ENCODE measurements around the gene ITGB5.
"Not testable (repeated sequence)": the region's sequence is repeated elsewhere in the genome, so short reads cannot be mapped to it uniquely, and the experiment has no call there.

Gene ITGB5

DNA sequence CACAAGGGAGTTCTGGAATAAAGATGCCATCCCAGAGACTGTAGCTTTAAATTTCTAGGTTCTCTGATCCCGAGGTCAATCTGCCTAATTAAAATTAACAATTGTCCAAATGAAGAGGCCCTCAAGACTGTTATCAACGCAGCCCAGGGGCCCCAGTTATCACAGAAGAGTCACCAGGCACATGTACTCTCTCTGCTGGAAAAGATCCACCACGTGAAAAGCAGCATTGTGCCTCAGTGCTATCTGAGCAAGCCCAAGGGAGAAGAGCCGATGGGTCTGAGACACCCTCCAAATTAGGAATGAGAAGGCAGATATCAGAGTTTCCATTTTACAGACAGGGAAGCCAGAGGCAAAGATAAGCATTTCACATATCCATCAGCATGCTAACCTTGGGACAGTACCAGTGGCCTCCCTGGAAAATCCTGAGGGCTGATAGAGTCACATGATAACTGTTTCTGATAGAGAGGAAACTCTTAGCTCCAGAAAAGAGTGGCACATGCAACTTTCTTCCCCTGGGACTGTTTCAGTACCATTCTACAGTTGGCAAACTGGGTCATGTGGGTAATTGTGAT lies 55.5 kb downstream of the ITGB5 start:
- Histone ChIP-seq H3K27ac (peak overlapping the region; percentile 84 to 89), H3K4me3 (no peak overlapping the region)
- TF ChIP-seq, protein P1, sequence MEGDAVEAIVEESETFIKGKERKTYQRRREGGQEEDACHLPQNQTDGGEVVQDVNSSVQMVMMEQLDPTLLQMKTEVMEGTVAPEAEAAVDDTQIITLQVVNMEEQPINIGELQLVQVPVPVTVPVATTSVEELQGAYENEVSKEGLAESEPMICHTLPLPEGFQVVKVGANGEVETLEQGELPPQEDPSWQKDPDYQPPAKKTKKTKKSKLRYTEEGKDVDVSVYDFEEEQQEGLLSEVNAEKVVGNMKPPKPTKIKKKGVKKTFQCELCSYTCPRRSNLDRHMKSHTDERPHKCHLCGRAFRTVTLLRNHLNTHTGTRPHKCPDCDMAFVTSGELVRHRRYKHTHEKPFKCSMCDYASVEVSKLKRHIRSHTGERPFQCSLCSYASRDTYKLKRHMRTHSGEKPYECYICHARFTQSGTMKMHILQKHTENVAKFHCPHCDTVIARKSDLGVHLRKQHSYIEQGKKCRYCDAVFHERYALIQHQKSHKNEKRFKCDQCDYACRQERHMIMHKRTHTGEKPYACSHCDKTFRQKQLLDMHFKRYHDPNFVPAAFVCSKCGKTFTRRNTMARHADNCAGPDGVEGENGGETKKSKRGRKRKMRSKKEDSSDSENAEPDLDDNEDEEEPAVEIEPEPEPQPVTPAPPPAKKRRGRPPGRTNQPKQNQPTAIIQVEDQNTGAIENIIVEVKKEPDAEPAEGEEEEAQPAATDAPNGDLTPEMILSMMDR (IDR thresholded peaks at IDR 0.05), result no peak
- DNase-seq (ENCODE audit: low spot score), result no peak

DNA sequence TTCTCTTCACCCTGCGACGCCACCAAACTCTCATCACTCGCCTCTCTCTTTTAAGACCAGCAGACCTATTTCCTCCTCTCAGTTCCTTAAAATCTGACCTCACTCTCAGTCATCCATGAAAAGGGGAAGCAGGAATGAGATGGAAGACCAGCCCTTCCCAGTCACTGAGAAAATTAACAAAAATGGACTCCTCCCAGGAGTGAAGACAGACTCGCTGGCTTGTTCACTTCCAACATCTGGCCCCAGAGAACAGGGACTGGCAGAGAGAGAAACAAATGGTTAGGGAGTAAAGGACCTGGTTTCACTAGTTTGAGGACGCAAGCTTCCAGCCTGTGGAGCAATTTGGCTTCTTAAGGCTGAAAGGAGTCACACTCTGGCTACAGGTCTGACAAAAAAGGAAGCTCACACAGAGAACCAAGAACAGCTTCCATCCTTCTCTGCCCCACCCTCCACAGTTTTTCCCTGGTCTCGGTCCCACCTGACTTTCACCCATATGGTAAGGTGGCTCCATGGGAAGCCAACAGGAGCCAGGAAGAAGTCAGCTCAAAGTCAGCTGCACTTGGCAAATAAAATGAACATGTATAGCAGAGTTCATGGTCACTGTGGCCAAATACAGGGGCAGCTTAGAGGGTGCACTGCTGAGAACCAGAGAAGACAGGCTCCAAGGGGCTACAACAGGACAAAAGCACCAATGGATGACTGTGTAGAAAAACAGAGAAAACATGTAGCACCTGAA lies 57.2 kb downstream of the ITGB5 start:
- peak overlapping the region; percentile 84 to 89 for H3K27ac ChIP-seq
- no peak overlapping the region for H3K4me3 ChIP-seq
- TF ChIP-seq, protein P1 (IDR thresholded peaks at IDR 0.05), result no peak
- no peak for DNase-seq (ENCODE audit: low spot score)

DNA sequence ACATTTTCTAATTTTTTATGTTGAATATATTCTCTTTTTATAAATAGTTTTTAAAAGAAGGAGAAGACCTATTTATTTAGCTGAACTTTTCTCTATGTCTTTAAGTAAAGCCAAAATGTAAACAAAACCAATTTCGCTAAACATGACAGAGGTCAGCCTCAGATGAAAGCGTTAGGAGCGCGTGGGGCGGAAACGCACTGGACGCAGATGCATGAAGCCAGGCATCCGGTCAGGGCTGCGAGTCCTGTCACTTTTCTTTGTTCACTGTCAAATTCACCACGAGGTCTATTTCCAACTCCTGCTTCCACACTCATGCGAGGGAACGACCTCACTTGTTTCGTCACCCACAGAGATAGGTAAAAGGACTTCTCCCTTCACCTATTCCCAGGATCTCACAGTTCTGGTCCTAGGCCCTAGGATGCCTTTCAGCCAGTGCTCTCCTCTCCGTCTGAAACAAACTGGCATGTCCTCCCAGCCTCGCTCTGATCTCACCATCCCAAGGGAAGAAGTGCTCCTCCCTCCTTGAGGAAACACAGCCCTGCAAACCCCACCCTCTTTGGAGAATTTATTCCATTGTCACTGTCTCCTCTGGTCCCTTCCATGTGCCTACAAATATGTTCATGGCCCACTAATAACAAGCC lies 57.9 kb downstream of the ITGB5 start:
- Histone ChIP-seq H3K4me3 (no peak overlapping the region), H3K27ac (peak overlapping the region; percentile 84 to 89)
- TF ChIP-seq, protein P1 (IDR thresholded peaks at IDR 0.05), result no peak
- DNase-seq (ENCODE audit: low spot score), result no peak

DNA sequence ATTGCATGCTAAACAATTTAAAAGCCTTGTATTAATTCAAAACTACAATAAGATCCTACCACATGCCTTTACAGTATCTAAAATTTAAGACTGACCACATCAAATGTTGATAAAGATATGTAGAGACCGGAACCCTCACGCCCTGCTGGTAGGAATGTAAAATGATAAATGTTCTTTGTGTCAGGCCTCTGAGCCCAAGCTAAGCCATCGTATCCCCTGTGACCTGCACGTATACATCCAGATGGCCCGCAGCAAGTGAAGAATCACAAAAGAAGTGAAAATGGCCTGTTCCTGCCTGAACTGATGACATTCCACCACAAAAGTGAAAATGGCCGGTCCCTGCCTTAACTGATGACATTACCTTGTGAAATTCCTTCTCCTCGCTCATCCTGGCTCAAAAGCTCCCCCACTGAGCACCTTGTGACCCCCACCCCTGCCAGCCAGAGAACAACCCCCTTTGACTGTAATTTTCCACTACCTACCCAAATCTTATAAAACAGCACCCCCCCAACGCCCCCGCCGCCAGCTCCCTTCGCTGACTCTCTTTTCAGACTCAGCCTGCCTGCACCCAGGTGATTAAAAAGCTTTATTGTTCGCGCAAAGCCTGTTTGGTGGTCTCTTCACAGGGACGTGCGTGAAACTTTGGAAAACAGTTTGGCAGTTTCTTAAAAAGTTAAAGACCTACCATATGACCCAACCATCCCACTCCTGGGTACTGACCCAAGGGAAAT lies 59.5 kb downstream of the ITGB5 start:
- not testable (repeated sequence) for DNase-seq (ENCODE audit: low spot score); H3K4me3 ChIP-seq
- H3K27ac ChIP-seq, result peak overlapping the region; percentile 52 to 66

DNA sequence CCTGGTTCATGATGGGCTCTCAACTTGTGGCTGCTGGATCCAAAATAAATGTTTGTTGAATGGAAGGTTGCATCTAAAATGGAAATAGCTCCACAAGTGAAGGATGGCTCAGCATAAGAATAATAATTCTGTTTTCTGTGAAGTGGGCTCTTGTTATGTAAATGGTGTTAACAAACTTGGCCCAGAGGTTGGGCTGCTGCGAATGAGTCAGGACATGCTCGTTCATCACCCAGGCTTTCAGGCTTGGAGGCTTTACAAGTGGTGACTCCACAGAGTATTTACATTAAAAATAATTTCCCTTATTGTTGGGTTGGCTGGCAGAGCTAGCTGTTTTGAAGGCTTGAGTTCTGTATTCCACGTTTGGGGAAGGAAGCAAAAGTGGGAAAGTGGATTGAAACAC lies 60.5 kb downstream of the ITGB5 start:
- Histone ChIP-seq H3K27ac (peak overlapping the region; percentile 48 to 52), H3K4me3 (no peak overlapping the region)
- no peak for DNase-seq (ENCODE audit: low spot score)
- TF ChIP-seq, protein P1 (IDR thresholded peaks at IDR 0.05), result no peak

DNA sequence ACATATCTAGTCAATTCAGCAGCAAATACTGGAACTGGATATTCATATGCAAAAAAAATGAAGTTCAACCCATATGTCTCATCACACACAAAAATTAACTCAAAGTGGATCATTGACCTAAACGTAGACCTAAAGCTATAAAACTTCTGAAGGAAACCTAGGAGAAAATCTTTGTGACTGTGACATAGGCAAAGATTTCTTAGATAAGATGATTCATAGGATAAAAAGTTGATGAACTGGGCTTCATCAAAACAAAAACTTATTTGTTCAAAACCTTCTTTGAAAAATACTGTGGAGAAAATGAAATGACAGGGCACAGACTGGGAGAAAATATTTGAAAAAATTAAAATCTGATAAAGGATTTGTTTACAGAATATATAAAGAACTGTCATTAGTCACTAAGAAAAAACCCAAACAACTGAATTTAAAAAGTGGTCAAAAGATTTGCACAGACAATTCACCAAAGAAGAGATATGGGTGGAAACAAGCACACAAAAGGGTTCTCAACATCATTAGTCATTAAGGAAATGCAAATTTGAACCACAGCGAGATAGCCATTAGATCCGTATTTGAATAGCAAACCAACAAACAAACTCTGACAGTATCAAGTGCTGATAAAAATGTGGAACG lies 62.8 kb downstream of the ITGB5 start:
- no peak for DNase-seq (ENCODE audit: low spot score)
- H3K27ac ChIP-seq, result no peak overlapping the region
- H3K4me3 ChIP-seq, result no peak overlapping the region
- TF ChIP-seq, protein P1 (IDR thresholded peaks at IDR 0.05), result no peak

DNA sequence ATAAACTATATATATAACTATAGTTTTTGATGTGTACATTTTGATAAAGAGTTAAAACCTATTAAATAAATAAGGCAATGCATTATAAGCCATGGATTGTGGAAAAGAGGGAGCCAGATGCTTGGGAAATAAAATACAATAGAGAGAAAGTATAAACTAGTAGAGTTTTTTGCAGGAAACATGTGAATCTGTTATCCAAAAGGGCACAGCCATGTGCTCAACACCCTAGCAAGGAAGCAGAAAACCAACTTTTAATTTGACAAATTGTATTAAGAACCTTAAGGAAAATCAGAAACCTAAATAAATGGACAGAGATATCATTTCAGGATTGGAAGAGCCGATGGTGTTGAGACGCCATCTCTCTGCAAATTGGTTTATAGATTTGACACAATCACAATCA lies 63.5 kb downstream of the ITGB5 start:
- no peak for DNase-seq (ENCODE audit: low spot score)
- TF ChIP-seq, protein P1 (IDR thresholded peaks at IDR 0.05), result no peak
- Histone ChIP-seq H3K4me3 (no peak overlapping the region), H3K27ac (no peak overlapping the region)

Measured in coronary artery (tissue), 2 donors.